Measurements from ENCODE around the gene FER1L5.

The FER1L5 gene

DNA sequence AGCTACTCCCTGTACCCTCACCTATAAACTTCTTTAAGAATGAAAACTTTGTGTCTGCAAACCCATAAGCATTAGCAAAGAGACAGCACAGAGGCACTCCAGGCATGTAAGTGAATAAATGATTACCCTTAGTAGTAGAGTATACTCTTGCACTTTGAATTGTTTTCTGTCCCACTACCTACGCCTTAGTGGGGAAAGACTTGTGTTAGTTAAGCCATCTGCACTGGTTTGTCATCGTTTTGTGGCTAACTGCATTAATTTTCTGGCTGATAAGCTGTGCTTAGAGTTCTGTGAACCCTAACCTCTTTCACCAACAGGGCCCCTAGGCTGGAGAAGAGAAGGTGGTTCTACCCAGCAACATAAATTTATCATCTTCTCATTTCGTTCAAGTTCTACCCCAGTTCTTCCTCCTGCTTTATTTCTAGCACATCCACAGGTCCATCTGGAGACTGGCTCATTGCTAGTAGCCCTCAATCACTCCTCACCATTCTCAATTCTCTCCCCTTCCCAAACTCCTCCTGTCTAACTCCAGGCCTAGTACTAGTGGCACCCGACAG is 96.6 kb downstream of the FER1L5 start:
- DNase-seq (ENCODE audit: low read depth in 2 of 2, low spot score in 1 of 2): no peak

DNA sequence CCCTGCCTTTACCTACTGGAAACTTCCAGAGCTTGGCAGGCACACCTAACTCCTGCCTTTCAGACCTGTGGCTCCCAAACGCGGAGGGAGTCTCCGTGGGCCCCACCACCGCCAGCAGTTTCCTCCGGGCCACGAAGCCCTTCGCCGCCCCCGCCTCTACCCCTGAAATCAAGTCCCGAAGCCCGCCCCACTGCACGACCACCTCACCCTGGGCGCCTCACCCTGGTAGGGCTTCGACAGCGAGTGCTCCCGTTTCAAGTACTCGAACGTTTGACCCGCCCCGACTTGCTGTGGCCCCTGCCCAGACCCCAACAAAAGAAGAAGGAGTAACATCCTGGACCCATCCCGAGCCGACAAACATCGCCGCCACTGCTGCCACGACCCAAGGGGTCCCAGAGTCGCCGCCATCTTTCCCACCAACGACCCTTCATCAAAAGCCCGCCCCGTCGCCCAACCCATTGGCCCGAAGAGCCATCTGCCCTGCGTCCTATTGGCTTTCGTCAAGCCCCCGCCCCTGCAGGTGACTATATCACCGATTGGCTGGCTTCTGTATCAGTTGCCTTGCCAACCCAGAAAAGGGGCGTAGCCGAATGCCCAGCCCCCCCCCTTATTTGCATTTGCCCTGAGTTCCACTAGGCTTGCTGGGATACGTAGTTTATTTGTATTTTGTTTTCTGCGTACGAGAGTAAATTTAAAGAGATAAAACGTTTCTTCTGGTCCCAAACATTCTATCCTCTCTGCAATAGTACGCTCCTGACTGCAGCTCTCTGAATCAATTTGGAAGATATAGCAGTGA is 97.3 kb downstream of the FER1L5 start, which contains the start of gene LMAN2L:
LMAN2L (minus strand) TSS at position 432 of the 796 bp plus-strand sequence; CDS start at position 408, 24 bp downstream.
- peak; percentile 92 to 96 for DNase-seq (ENCODE audit: low read depth in 2 of 2, low spot score in 1 of 2)

DNA sequence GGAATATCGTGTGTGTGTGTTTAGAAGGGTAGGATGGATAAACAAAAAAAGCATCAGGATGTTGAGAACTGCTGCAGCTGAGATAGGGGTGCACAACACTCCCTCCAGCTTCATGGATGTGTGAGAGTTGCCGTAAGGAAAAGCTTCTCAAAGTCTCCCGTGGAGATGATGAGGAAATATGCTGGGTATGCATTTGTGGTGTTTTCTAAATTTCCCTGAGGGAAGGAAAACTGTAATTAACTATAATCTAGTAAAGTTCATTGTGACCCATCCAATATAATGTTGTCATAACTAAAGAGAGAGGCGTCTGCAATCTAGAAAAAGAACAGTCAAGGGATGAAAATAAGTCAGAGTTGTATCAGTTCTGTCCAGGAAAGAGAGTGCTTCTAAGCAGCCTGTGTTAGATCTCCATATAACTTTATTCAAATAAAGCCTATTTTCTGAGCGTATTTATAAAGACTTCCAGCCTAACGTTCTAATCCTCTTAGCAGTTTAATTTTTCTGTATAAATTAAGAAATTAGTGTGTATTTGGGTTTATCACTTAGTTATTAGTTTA is 104.6 kb downstream of the FER1L5 start:
- no peak for DNase-seq (ENCODE audit: low read depth in 2 of 2, low spot score in 1 of 2)

DNA sequence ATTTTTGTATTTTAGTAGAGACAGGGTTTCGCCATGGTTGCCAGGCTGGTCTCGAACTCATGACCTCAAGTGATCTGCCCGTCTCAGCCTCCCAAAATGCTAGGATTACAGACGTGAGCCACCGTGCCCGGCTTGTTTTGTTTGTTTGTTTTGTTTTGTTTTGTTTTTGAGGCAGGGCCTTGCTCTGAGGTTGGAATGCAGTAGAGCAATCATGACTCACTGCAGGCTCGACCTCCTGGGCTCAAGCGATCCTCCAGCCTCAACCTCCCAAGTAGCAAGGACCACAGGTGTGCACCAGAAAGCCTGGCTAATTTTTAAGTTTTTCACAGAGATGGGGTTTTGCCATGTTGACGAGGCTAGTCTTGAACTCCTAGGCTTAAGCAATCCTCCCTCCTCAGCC is 109.2 kb downstream of the FER1L5 start:
- DNase-seq (ENCODE audit: low read depth in 2 of 2, low spot score in 1 of 2): no peak

DNA sequence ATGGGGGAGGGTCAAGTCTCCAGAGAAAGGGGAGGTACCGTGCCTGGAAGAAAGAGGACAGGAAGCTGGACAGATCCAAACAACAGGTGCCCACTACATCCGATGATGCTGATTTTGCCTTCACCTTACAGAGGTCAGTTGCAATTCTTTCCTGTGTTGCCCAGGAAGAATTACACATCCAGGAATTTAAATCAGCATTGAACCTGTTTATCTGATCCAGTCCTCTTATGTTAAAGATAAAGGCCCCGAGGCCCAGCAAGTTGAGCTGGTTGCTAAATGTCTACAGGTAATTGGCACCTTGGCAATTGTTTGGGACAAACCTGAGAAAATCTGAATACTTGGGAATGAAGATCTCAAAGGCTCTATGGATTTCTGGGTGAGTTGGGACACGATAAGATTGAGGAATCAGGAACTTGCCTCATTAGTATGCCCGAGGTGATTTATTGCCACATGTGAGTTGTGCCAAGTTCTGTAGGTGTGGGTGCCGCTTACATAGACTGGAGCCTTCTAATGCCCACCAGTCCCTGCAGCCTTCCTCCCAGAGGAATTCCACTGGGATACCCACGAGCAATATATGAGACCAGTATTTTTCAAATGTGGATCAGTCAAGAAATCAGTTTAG is 111.2 kb downstream of the FER1L5 start:
- no peak for DNase-seq (ENCODE audit: low read depth in 2 of 2, low spot score in 1 of 2)

DNA sequence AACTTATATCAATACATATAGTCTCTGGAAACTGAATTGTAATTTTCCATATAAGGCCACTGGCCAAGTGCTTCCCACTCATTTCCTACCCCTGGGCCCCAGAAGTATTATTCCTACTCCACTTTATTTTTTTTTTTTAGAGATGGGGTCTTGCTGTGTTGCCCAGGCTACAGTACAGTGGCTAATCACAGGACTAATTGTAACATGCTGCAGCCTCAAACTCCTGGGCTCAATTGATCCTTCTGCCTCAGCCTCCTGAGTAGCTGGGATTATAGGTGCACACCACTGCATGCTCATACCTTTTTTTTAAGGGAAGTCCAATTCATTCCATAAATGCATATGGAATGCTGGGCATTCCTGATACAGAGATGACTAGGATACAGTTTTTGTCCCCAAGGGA is 111.8 kb downstream of the FER1L5 start:
- no peak for DNase-seq (ENCODE audit: low read depth in 2 of 2, low spot score in 1 of 2)

All from stimulated activated CD8-positive, alpha-beta memory T cell treated with anti-CD3 and anti-CD28 coated beads, Interleukin-4, amount 100 ng/mL, for 4 hours (primary cell).